Dermis microvascular lymphatic vessel endothelial cell (primary cell): ENCODE data around the gene SOX9. TPM values are rescaled to one million over a fixed set of nuclear protein-coding genes. Genes with fewer than 3 reads are reported as not detected.

Experiments used
- DNase-seq, 2 donors: peaks; one replicate each; pipeline versions ENCODE4 v3.0.0 to v3.0.0-alpha.2; 2010; ENCODE audit warnings: low read depth in 2 of 2
- total RNA-seq: library from RNA; depleted of rRNA; stranded (reverse); fragments of >200 nt; gene quantifications from 2 replicates; pipeline ENCODE4 v1.2.1, GENCODE V29; 2014

The SOX9 gene
- total RNA-seq, 1 donor from 2014 or later: not detected

DNA sequence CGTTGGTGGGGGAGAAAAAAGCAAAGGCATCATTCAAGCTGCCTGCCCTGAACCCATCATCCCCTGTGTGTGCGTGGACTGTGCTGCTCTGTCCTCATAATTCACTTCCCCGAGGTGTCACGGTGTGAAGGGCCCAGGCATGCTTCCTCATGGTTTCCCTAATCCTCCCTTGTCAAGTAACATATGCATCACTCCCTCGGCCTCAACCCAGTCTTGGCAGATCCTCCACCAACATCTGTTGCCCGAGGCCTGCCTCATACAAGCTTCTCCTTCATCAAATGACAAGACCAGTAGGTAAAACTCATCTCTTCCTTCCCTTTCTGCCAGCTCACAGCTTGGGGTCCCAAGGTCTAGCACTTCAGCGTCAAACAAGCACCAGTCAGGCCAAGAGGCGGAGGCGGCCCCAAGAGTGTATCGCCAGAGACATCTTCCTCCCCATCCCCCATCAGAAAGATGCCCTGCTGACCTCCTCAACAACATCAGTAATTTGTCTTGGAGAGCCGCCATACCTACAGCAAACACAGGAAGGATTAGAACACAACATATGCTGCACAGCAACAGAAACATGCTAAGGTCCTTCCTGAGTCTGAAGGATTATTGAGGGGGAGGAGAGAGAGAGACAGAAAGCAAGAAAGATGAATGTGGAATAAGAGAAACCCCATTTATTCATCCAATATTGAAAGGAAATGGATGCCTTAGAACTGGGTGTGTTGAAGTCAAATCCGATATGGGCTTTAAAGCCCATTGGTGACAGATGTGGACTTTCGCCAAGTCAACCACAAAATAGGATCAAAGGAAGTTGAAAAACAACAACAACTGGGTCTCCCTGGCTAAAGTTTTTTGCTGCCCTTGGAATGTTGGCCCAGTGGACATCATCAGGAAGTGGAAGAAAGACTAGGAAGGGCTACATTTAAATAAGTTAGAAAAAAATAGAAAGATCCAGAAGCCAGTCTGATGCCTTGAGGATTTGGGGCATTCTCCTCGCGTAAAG lies 38.4 kb downstream of the SOX9 start:
- DNase-seq: no peak

GRCh38 chr17:72162569-72162968 lies 41.7 kb downstream of the SOX9 start:
- DNase-seq: no peak

DNA sequence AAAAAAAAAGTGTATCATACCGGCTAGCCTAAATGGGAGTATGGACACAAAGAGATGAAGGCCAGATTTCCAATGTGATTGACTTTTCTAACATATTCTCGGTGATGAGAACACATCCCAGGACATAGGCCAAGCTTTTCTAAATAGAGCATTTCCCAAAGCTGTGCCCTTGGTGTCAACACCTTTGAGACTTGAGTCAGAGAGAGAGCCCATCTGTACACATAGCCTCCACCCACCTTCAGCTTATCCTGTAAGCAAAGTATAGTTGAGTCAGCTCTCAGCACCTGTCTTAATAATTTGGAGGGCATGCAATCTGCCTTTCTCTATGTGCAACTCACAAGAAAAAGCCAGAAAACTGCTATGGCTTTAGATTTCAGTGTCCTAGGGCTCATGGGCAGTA lies 42.7 kb downstream of the SOX9 start:
- no peak for DNase-seq

DNA sequence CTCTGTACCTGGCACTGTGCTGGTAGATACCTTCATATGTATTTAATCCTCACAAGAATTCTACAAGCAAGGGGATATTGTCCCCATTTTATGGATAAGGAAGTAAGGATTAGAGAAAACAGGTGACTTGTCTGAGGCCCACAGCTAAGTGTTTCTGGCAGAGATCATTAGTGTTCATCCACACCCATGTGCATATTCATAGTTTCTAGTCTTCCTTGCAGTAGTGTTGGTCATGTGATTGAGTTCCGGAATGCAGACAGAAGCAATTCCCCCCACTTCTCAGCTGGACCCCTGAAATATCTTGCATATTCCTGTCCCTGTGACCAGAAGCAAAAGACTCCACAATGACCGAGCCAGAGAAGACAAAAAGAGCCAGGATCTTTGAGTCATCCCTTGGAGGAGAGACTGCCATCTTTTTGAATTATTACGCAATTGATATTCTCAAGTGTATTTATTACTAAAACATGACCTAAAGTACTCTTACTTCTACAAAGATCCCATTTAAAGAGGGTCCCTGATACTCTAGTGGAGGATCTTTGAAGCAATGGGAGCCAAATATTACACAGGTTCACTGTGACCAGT lies 43.4 kb downstream of the SOX9 start:
- no peak for DNase-seq

GRCh38 chr17:72165192-72165866 lies 44.5 kb downstream of the SOX9 start:
- no peak for DNase-seq

GRCh38 chr17:72165867-72166439 lies 45.1 kb downstream of the SOX9 start:
- DNase-seq: no peak

- DNase-seq: no peak
Observed at GRCh38 chr17:72167593-72167992, 46.8 kb downstream of the SOX9 start.

DNA sequence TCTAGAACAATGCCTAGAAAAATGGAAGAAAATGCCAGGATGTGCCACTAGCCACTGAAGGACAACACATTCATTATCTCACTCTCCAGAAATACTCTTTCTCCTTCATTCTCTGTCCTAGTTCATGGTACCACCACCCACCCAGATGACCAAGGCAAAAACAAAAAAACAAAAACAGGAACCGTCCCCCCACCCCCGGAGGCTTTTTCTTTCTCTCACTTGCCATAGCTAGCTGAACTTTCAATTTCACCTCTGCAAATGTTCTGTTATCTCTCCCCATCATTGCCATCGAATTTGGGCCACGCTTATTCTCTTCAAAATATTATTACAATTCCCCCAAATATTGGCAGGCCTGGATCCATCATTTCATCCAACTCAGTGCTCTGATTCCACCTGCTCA lies 49.0 kb downstream of the SOX9 start:
- DNase-seq: no peak

- DNase-seq: no peak
Observed at GRCh38 chr17:72171703-72172667, 51.2 kb downstream of the SOX9 start.

GRCh38 chr17:72173499-72174116 lies 52.8 kb downstream of the SOX9 start:
- no peak for DNase-seq

DNA sequence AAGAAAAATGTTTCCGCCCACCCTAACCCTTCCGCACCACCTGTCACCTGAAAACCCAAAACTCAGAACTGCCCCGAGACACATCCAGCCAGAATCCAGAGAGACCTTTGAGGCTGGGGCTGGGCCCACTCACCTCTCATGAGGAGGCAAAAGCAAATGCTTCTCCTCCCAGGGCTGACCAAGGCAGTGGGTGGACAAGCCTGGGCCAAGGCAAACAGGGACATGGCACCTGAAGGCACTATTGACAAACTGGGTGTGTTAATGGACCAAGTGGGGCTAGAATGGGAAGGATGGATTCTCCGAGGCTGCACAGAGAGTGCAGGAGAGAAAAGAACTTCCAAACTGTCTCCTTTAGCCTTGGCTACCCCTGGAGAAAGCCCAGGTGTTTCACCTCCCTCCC lies 54.4 kb downstream of the SOX9 start:
- no peak for DNase-seq
